Transverse colon (tissue), 4 donors: ENCODE data around the gene SLC9B1.

Source experiments
- POLR2AphosphoS5 ChIP-seq, 3 donors: sonication (generic); formaldehyde crosslinking; IDR thresholded peaks; one replicate each; pipeline ENCODE4 v1.6.1; 2016; ENCODE audit warnings: antibody characterized with exemption in 3 of 3
- TF ChIP-seq, protein P1 (sequence below), 5 experiments: fragments of 200-600 bp in 3 of 5; fragments of 450-650 bp in 2 of 5; sonication (generic) in 3 of 5; IDR thresholded peaks; 1 replicate in 2 of 5; 2 replicates in 3 of 5; pipeline ENCODE4 v1.5.1; 2016 to 2017; ENCODE audit warnings: antibody characterized with exemption in 5 of 5, inconsistent platforms in 3 of 5, mild to moderate bottlenecking in 2 of 5, moderate library complexity in 1 of 5

DNA sequence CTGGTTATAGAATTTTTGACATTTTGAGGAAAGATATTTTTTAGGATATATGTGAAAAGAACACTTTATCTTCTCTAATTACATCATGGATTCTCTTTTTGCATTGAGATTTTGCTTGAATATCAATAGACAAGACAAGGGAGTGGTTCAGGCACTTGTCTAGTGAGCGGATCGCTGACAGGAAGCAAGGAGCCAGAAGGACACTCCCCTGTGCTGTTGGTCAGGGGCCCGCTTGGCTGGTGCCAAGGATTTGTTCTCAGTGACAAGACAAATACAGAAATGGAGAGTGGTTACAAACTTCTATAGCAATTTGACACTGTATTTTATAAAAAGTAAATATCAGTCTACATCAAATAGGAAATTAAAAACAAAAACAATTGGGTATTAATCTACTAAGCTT, 60.0 kb downstream of the SLC9B1 start:
- TF ChIP-seq, protein P1, sequence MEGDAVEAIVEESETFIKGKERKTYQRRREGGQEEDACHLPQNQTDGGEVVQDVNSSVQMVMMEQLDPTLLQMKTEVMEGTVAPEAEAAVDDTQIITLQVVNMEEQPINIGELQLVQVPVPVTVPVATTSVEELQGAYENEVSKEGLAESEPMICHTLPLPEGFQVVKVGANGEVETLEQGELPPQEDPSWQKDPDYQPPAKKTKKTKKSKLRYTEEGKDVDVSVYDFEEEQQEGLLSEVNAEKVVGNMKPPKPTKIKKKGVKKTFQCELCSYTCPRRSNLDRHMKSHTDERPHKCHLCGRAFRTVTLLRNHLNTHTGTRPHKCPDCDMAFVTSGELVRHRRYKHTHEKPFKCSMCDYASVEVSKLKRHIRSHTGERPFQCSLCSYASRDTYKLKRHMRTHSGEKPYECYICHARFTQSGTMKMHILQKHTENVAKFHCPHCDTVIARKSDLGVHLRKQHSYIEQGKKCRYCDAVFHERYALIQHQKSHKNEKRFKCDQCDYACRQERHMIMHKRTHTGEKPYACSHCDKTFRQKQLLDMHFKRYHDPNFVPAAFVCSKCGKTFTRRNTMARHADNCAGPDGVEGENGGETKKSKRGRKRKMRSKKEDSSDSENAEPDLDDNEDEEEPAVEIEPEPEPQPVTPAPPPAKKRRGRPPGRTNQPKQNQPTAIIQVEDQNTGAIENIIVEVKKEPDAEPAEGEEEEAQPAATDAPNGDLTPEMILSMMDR (IDR thresholded peaks at IDR 0.05), result no peak
- no peak for TF ChIP-seq POLR2AphosphoS5 (IDR thresholded peaks at IDR 0.05)
